ENCODE data around the gene MEF2B. TPM values are rescaled to one million over a fixed set of nuclear protein-coding genes. Genes with fewer than 3 reads are reported as not detected.

MEF2B gene
- total RNA-seq, 1 experiment from 2014 or later, result 1.3 TPM

- no peak overlapping the region for H3T11ph ChIP-seq (ENCODE audit: low read length)
- no peak overlapping the region for H3K23ac ChIP-seq (ENCODE audit: insufficient read length, low read depth, low read length)
- no peak overlapping the region for H2AK5ac ChIP-seq (ENCODE audit: insufficient read length, low read length)
- no peak overlapping the region for H4K8ac ChIP-seq (replicated peaks; ENCODE audit: insufficient read length, low read depth, low read length)
- H3K27ac Mint-ChIP-seq, result no peak overlapping the region
- peaks cover 6 to 27% of the 10 kb centered on the region in 2 experiments for H3K4me1 Mint-ChIP-seq
- peaks cover 11% of the 10 kb centered on the region for H3K23me2 ChIP-seq (ENCODE audit: insufficient read length, low read depth, low read length, poor library complexity, severe bottlenecking)
- H4K91ac ChIP-seq (ENCODE audit: insufficient read length, low read depth, low read length), result no peak overlapping the region
- H3K56ac ChIP-seq (ENCODE audit: insufficient read length, low read depth, low read length), result no peak overlapping the region
- H3K9me3 ChIP-seq (ENCODE audit: control insufficient read depth, low read depth, low read length), result no peaks in the 10 kb centered on the region
- H2BK120ac ChIP-seq (ENCODE audit: low read depth, low read length, poor library complexity, severe bottlenecking), result no peak overlapping the region
- H4K20me1 ChIP-seq (ENCODE audit: control insufficient read depth, insufficient read depth, insufficient read length), result no peaks in the 10 kb centered on the region
- H3K9ac ChIP-seq (ENCODE audit: extremely low read depth, insufficient read length, low read length), result no peak overlapping the region
- no peak overlapping the region for H3K4ac ChIP-seq (ENCODE audit: low read depth, low read length)
- H3K4me3 Mint-ChIP-seq, result peak overlapping the region in 1 of 2 experiments; percentile 57; a peak in 3 of 5 replicates
- H3K4me2 ChIP-seq (ENCODE audit: insufficient read depth, insufficient read length, low read length), result no peak overlapping the region
- no peak overlapping the region for H4K5ac ChIP-seq (ENCODE audit: insufficient read length, low read depth, low read length)
- no peak overlapping the region for H2BK5ac ChIP-seq (ENCODE audit: insufficient read length, low read length)
- peaks cover 92% of the 10 kb centered on the region for H3K27me3 Mint-ChIP-seq (ENCODE audit: low read depth)
- DNase-seq, result no peak
- no peak overlapping the region for H3K14ac ChIP-seq (ENCODE audit: insufficient read depth, low read length)
- no peak overlapping the region for H3K18ac ChIP-seq (ENCODE audit: insufficient read length, low read depth, low read length)
- H3K4me1 ChIP-seq (ENCODE audit: insufficient read depth, low read length), result peaks cover 3% of the 10 kb centered on the region; the same call in 1 of the 2 replicates
- TF ChIP-seq, protein P1, sequence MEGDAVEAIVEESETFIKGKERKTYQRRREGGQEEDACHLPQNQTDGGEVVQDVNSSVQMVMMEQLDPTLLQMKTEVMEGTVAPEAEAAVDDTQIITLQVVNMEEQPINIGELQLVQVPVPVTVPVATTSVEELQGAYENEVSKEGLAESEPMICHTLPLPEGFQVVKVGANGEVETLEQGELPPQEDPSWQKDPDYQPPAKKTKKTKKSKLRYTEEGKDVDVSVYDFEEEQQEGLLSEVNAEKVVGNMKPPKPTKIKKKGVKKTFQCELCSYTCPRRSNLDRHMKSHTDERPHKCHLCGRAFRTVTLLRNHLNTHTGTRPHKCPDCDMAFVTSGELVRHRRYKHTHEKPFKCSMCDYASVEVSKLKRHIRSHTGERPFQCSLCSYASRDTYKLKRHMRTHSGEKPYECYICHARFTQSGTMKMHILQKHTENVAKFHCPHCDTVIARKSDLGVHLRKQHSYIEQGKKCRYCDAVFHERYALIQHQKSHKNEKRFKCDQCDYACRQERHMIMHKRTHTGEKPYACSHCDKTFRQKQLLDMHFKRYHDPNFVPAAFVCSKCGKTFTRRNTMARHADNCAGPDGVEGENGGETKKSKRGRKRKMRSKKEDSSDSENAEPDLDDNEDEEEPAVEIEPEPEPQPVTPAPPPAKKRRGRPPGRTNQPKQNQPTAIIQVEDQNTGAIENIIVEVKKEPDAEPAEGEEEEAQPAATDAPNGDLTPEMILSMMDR (conservative IDR thresholded peaks at IDR 0.05), result no peak
- H2AFZ ChIP-seq (ENCODE audit: low read length), result no peak overlapping the region
- WGBS (ENCODE audit: extremely low coverage, insufficient read length, low lambda C conversion rate), result no CpG with 5 or more reads among the region's 21 CpGs
- peaks cover 35% of the 10 kb centered on the region for H3K27me3 ChIP-seq (ENCODE audit: insufficient read depth, low read length)
- H3K79me2 ChIP-seq (ENCODE audit: insufficient read depth, low read length), result no peaks in the 10 kb centered on the region
- no peaks in the 10 kb centered on the region for H3K36me3 Mint-ChIP-seq (ENCODE audit: insufficient read depth in 1 of 3, low read depth in 3 of 3)
- no peaks in the 10 kb centered on the region for H3K79me1 ChIP-seq (ENCODE audit: insufficient read depth, low read depth, low read length, poor library complexity, severe bottlenecking)
- no peak overlapping the region for H2BK15ac ChIP-seq (ENCODE audit: low read depth, low read length)
- H2BK20ac ChIP-seq (ENCODE audit: low read depth, low read length, poor library complexity, severe bottlenecking), result no peak overlapping the region
- no peak overlapping the region for H2BK12ac ChIP-seq (ENCODE audit: insufficient read length, low read depth, low read length)
- H3K27ac ChIP-seq (ENCODE audit: insufficient read length, low read depth, low read length), result no peak overlapping the region
- H3K9me3 Mint-ChIP-seq, result peaks cover 0 to 4% of the 10 kb centered on the region in 2 experiments; a peak in 2 of 5 replicates
These were observed 43.5 kb upstream of the MEF2B start for GRCh38 chr19:19213426-19214158.

Measured in H9 (cell line).